ENCODE results near the gene ZFP69.

DNA sequence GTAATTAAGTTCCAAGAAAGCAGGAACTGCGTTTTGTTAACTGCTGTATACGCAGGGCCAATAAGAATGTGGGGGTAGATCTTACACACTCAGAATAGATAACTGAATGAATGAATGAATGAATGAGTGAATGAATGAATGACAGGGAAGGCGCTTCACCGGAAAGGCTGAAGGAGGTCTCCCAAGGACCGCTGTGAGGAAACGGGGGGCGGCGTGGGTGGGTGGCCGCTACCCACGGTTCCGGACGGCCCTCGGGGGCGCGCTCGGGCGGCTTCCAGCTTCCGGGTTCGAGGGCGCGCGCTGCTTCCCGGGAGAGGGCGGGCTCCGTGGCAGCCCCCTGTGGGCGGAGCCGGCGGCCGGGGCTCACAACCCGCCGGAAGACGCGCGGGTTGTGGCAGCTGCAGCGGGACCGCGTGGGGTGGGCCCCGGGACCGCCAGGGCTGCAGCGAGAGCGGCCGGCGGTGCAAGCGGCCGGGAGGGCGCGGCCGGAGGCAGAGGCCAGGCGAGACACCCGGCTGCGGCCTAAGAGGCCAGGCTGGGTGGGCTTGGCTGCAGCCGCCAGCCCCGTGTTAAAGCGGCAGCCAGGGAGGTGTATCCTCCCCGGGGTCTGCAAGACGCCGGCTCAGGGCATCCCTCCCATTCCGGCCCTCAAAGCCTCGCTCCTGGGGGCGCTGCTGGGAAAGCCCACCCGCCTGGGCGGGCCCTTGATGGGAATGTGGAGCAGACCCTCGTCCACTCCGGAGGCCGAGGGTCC lies at the start of gene ZFP69:
- TF ChIP-seq POLR2A (IDR thresholded peaks at IDR 0.05; ENCODE audit: low read depth) = no peak
- TF ChIP-seq, protein P1, sequence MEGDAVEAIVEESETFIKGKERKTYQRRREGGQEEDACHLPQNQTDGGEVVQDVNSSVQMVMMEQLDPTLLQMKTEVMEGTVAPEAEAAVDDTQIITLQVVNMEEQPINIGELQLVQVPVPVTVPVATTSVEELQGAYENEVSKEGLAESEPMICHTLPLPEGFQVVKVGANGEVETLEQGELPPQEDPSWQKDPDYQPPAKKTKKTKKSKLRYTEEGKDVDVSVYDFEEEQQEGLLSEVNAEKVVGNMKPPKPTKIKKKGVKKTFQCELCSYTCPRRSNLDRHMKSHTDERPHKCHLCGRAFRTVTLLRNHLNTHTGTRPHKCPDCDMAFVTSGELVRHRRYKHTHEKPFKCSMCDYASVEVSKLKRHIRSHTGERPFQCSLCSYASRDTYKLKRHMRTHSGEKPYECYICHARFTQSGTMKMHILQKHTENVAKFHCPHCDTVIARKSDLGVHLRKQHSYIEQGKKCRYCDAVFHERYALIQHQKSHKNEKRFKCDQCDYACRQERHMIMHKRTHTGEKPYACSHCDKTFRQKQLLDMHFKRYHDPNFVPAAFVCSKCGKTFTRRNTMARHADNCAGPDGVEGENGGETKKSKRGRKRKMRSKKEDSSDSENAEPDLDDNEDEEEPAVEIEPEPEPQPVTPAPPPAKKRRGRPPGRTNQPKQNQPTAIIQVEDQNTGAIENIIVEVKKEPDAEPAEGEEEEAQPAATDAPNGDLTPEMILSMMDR (IDR thresholded peaks at IDR 0.05) = no peak
- no peak for TF ChIP-seq EP300 (IDR thresholded peaks at IDR 0.05)

Data from esophagus muscularis mucosa (tissue), 4 donors.